ENCODE results near the gene SNX30.

SNX30 gene

GRCh38 chr9:112858005-112858404 lies 107.4 kb downstream of the SNX30 start:
- no peak for DNase-seq (ENCODE audit: low read depth, low spot score)

GRCh38 chr9:112858625-112859147 lies 108.1 kb downstream of the SNX30 start:
- no peak for DNase-seq (ENCODE audit: low read depth, low spot score)

DNA sequence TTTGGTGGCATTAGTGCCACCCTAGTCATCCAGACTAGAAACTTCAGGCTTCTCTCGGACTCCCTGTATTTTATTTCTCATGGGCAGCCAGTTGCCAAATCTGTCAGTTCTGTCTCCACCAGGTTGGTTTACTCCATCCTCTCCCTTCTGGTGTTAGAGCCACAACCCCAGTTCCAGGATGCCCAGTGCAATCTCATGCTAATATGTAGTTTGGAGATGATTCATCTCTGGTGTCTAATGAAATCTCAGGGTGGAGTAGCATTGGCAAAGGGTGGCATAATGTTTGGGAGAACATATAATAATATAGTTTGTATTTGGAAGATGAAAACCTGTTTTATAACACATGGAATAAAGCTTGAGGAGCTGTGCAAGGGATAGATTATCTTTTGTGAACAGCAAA lies 109.9 kb downstream of the SNX30 start:
- no peak for DNase-seq (ENCODE audit: low read depth, low spot score)

GRCh38 chr9:112861155-112861554 lies 110.6 kb downstream of the SNX30 start:
- no peak for DNase-seq (ENCODE audit: low read depth, low spot score)

DNA sequence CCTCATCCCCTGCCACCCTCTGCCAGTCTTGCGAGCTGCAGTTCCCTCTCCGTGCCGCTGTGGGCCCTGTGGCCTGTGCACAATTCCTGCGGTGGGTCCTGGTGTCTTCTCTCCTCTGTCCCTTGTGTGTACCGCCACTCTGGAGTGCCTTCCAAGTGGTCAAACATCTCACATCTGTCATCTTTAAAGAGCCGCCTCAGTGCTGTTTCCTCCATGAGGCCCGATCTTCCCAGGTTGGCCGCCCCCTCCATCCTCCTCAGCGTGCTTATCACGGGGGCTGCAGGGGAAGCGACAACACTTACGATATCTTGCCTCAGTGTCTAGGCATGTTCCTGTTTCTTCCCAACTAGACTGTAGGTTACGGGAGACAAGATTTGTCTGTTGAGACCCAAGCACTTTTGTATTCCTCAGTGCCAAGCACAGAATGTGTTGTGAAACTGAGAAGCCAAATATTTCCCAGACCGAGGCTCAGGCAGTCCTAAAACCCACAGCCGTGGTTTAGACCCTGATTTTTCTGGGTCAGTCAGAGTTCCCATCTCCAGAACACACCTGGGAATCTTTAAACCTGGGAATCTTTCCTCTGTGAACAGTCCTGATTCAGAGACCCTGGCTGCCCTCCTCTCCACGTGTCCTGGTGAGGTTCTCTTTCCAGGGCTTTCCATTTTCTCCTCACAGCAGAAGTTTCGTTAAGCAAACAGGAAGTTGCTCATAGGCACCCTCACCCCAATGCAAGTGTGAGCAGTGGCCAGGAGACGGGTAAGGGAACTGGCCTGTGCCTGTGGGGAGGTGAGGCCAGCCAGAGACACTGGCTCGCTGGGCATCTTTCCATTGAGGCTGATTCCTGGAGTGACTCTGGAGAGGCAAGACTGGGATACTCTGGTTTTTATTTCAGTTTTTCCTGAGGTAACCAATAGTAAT lies 111.3 kb downstream of the SNX30 start:
- DNase-seq (ENCODE audit: low read depth, low spot score) = no peak

DNA sequence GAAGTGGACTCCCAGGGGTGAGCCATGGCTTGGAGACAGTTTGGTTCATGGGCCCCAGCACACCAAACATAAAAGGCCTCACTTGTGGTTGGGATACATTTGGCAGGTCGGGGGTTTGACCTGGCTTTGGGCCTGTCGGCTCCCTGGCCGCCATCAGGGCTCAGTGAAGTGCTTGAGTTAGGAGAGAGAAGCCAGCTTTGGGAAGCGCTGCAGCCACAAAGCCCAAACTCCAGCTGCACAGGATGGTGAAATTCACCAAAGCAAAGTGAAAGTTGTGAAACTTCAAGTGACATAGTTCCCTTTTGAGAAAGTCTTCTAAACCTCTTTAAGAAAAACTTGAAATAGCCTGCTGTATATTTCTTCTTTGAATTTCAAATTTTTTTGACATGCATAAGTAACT lies 112.7 kb downstream of the SNX30 start:
- DNase-seq (ENCODE audit: low read depth, low spot score) = no peak

DNA sequence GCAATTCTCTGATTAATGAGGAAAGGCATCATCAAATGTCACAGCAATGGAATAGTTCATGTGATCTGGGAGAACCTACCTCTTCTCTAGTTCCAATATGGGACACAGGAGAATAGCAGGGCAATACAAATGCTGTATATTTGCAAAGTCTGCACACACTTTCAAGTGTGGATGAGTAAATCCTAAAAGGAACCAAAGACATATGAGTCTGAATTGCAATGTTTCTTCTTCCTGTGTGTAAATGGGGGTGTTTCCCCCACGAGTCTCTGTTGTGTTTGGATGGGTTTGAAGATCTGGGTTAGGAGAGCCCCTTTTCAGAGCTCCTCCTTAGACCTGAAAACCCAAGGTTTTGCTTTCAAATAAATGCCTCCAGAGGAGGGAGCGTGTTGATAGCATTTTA lies 113.2 kb downstream of the SNX30 start:
- DNase-seq (ENCODE audit: low read depth, low spot score) = no peak

- DNase-seq (ENCODE audit: low read depth, low spot score) = no peak
Observed at GRCh38 chr9:112864403-112864802, 113.8 kb downstream of the SNX30 start.

GRCh38 chr9:112864982-112865381 lies 114.4 kb downstream of the SNX30 start:
- DNase-seq (ENCODE audit: low read depth, low spot score) = no peak

DNA sequence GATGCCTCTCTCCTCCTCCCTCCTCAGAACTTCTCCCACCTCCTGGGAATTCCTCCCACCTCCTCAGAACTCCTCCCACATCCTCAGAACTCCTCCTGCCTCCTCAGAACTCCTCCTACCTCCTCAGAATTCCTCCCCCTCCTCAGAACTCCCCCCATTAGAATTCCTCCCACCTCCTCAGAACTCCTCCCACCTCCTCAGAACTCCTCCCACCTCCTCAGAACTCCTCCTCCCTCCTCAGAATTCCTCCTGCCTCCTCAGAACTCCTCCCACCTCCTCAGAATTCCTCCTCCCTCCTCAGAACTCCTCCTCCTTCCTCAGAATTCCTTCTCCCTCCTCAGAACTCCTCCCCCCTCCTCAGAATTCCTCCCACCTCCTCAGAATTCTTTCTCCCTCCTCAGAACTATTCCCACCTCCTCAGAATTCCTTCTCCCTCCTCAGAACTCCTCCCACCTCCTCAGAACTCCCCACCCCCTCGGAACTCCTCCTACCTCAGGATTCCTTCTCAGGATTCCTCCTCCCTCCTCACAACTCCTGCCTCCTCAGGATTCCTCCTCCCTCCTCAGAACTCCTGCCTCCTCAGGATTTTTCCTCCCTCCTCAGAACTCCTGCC lies 116.2 kb downstream of the SNX30 start:
- DNase-seq (ENCODE audit: low read depth, low spot score) = no peak

DNA sequence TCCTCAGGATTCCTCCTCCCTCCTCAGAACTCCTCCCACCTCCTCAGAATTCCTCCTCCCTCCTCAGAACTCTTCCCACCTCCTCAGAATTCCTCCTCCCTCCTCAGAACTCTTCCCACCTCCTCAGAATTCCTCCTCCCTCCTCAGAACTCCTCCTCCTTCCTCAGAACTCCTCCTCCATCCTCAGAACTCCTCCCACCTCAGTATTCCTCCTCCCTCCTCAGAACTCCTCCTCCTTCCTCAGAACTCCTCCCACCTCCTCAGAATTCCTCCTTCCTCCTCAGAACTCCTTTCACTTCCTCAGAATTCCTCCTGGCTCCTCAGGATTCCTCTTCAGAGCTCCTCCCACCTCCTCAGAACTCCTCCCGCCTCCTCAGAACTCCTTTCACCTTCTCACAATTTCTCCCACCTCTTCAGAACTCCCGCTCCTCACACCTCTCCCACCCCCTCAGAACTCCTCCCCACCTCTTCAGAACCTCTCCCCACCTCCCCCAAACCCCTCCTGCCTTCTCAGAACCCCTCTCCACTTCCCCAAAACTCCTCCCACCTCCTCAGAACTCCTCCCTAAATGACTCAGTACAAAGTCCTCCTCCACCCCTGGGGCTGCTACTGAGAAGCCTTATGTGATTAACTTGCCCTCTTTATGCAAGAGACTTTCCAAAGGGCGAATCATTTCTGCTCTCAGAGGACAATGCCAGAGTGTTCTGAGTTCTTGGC lies 116.9 kb downstream of the SNX30 start:
- no peak for DNase-seq (ENCODE audit: low read depth, low spot score)

GRCh38 chr9:112868461-112868860 lies 117.9 kb downstream of the SNX30 start:
- DNase-seq (ENCODE audit: low read depth, low spot score) = no peak

DNA sequence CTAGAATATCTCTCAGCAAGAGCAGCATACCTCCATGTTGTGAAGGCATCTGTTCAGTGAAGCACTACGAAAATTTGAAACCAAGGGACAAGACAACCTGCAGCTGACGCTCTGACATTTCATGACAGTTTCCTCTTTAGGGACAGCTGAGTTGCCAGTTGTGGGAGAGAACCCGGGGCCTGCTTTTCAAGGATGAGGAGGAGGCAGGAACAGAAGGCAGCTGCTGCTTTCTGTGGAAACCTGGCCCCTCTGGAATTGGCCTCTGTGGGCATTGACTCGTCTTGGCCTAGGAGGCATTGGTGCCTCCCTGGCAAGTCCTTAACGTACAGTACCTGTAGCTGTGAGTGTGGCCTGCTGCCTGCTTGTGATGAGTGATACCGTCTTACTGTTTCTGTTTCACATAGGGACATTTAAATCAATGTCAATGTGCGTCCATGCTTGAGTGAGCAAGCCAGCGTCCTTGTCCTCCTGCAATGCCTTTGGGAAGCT lies 118.5 kb downstream of the SNX30 start:
- no peak for DNase-seq (ENCODE audit: low read depth, low spot score)

DNA sequence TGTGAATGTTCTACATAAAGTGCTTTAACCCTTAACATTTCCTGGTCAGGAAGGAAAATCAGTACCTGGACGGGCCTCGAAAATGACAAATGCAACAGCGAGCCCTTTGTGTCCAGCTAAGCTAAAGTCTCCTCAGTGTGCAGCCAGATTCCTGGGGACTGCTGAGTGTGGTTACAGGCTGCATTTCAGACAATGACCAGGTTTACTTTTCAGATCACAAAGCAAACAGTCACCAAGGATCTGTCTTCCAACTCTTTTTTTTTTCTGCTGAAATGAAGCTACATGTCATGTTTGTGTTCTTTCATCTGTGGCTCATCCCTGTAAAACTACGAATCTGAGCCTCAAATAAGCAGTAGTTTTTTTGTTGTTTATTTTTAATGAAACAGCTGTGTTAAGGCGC lies 119.4 kb downstream of the SNX30 start:
- DNase-seq (ENCODE audit: low read depth, low spot score) = no peak

DNA sequence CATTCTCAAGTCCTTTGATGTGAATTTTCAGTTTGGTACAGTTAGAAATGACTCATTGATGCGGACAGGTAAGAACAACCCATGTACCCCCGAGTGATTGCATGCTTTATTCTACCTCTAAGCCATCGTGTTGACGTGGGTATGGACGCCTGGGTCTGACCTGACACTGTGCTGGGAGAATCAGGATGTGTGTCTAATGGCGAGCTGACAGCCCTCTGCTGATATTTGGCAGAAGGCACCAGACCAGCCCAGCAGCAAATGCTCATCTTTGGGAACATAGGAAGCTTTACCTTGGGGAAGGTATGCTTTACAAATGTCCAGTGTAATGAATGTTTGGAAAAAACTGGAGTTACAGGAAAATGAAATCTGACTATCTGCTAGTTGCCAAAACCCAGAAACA lies 120.0 kb downstream of the SNX30 start:
- DNase-seq (ENCODE audit: low read depth, low spot score) = no peak

- DNase-seq (ENCODE audit: low read depth, low spot score) = no peak
Observed at GRCh38 chr9:112872019-112872418, 121.5 kb downstream of the SNX30 start.

DNA sequence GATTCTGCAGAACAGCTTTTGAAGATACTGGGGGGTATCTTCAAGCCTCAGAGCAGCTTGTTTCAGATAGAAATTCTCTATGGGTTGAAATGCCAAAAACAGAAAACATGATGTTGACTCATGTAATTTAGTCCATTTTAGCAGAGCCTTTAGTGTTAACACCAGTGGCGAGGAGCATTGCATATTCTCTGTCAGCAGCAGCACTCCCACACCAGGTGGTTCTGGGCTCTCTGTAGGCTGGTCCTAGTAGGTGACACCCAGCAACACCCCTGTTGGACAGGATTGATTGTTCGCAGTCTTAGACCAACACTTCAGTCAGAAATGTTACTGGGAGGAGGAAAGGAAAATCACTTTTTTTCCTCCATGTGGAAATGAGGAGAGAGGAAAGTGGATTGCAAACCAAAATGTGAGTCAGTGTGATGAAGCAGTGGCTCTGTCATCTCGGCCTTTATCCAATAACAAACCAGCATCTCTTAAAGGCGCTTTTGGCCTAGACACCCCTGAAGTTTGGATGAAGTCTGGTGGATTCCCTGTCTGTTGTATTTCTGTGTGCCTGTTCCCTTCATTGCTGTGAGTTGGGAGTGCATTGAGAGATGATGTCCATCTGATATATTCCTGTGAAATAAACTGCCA lies 123.3 kb downstream of the SNX30 start:
- no peak for DNase-seq (ENCODE audit: low read depth, low spot score)

GRCh38 chr9:112878752-112879151 lies 128.2 kb downstream of the SNX30 start:
- DNase-seq (ENCODE audit: low read depth, low spot score) = no peak

DNA sequence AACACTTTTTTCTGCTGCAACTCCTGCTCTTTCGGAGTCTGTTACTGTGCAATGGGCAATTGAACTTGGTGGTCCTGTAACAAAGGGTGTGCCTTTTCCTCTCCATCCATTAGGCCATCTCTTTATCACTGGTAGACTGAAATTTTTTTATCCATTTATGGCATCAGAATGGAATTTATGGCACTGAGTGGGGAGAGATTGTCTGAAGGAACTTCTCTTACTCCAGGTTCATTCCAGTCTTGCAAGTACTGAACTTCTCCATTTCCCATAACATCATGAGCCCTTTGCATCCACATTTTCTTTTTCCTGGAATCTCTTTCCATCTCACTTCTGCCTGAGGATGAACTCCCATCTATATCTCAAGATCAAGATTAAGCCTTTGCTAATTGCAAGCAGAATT lies 130.1 kb downstream of the SNX30 start:
- DNase-seq (ENCODE audit: low read depth, low spot score) = no peak

DNA sequence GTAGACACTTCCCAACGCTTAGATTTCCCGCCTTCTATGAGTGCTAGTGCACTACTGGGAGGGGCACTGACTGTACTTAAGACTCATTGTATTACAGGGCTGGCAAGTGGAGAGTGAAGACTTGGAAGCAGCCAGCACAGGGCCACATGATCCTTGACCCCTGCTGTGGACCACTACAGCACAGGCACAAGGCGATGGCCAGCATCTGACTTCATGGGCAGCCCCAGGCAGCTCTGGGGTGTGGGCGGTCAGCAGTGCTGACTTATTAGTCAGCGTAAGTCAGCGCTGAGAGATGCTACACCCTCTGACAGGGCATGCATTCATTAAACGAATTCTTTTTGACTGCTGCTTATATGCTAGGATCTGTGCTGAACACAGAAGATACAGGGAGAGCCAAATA lies 130.8 kb downstream of the SNX30 start:
- no peak for DNase-seq (ENCODE audit: low read depth, low spot score)

DNA sequence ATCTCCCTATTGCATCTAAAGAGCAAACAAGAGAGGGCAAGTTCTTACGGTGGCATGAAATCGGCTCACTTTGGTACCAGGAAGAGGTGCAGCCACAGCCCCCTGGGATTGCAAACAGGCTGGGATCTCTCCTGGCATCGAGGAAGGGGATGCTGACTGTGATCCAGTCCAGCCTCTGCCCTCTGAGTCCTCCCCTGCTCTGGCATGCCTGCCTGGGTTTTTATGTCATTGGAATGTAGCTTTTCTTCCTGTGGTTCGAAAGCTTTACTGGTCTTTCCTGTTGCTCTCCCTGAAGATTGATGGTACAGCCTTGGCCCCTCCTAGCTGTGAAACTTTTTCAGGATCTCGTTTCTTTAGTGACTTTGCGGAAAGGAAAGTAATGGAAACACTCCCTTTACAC lies 133.5 kb downstream of the SNX30 start:
- DNase-seq (ENCODE audit: low read depth, low spot score) = no peak

GRCh38 chr9:112884721-112885120 lies 134.2 kb downstream of the SNX30 start:
- DNase-seq (ENCODE audit: low read depth, low spot score) = no peak

All from smooth muscle cell of the brain vasculature (primary cell).